Limb (tissue), 2 donors: Measurements from ENCODE around the gene PAQR5.
"Not testable (repeated sequence)": the region's sequence is repeated elsewhere in the genome, so short reads cannot be mapped to it uniquely, and the experiment has no call there.

Experiments used
- DNase-seq, 2 donors: peaks; one replicate each; pipeline ENCODE4 v3.0.0-alpha.2; 2016; ENCODE audit errors: extremely low spot score in 2 of 2

Gene PAQR5

GRCh38 chr15:69351333-69351732 lies 52.6 kb downstream of the PAQR5 start:
- no peak for DNase-seq

DNA sequence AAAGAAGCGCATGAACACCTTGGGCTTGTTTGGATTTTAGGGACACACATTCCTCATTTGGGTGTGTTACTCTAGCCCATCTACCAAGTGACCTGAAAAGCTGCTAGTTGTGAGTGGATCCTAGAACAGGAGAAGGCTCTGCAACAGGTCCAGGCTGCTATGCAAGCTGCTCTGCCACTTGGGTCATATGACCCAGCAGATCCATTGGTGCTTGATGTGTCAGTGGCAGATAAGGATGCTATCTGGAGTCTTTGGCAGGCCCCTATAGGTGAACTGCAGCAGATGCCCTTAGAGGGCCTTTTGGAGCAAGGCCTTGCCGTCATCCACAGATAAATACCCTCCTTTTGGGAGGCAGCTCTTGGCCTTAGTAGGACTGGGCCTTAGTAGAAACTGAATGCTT lies 53.2 kb downstream of the PAQR5 start:
- DNase-seq: no peak

DNA sequence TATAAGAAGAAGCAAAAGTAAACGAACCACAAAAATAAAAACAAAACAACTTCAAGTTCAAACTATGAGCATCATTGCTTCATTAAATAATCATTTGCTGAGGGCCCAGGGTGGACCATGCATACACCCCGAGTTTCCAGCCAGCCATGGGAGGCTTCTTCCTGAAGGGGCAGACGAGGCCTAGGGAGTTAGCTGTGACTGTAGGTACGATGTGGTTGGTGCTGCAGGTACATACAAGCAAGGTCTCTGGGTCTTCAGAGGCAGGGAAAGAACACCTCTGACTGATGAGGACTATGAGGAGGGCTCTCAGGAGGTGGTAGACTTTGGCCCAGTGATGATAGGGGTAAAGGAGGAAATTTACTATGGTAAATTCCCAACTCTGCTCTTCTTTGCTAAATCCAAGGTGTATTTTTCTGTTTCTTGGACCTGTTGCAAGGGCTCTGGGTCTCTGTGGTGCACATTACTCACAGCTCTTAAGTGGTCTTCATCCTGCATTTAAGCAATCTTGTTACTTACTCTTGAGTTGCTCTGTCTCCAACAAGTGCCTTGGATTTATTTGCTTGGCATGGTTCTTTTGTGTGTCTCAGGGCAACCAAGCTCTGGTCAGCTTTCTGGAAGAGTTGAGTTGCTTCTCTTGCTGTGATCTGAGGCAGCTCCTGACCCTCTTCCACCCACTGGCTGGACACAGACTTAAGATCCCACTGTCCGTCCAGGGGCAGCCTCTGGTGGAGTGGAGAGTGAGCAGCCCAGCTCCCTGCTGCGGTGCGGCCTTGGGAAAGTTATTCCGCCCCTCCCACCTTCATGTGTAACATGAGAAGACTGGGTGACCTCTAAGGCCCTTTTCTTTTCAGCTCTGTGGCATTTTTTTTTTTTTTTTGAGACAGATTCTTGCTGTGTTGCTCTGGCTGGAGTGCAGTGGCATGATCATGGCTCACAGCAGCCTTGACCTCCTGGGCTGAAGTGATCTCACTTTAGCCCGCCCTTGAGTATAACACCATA lies 59.4 kb downstream of the PAQR5 start:
- DNase-seq: no peak

DNA sequence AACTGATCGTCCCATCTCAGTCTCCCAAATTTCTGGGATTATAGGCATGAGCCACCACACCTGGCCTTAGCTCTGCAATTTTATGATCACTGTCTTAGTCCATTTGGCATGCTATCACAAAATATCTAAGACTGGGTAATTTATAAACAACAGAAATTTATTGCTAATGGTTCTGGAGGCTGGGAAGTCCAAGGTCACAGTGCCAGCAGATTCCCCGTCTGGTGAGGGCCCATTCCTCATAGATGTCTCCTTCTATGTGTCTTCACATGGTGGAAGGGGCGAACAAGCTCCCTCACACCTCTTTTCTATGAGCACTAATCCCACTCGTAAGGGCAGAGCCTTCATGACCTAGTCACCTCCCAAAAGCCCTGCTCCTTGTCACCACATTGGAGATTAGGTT lies 60.1 kb downstream of the PAQR5 start:
- DNase-seq: no peak

- no peak for DNase-seq
Measured at GRCh38 chr15:69359722-69360121, 61.0 kb downstream of the PAQR5 start.

DNA sequence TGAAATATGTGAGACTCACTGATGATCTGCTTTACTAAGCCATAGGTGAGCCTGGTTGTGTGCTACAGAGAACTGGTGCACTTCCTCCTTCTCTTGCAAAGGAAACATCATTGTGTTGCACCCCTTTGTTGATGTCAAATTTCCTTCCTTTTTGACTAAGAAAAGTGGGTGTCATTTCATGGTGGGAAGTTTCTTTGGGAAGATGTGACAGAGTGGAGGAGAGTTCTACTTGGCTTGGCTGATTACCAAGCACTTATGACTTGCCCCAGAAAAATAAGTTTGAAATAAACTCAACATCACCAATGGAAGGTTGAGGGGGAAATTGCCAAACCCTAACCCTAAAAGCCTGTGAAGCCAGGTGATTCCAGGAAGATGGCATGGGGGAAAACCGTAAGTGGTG lies 61.9 kb downstream of the PAQR5 start:
- no peak for DNase-seq

GRCh38 chr15:69367236-69367635 lies 68.5 kb downstream of the PAQR5 start:
- no peak for DNase-seq

GRCh38 chr15:69369631-69370030 lies 70.9 kb downstream of the PAQR5 start:
- no peak for DNase-seq

GRCh38 chr15:69373406-69373805 lies 74.7 kb downstream of the PAQR5 start:
- no peak for DNase-seq

DNA sequence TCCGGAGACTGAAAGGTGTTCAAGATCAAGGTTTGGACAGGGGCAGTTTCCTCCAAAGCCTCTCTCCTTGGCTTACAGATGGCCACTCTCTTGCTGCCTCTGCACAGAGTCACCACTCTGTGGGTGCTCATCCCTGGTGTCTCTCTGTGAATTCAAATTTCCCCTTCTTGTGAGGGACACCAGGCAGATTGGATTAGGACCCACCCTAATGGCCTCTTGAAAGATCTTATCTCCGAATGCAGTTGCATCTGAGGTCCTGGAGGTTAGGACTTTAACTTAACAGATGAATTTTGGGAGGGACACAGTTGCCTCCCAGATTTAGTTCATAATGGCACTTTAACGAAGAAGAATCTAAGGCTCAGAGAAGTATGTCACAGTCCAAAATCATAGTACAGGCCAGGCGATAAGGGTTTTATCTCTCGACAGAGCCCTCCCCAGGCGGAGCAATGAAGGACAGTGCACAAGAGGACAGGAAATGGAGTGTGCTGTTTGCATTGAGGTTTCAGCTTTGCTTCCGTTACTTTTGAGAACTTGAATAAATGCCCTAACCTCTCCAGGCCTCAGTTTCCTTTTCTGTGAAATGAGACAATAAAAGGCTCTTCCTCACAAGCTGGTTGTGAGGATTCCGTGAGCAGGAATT lies 76.6 kb downstream of the PAQR5 start:
- no peak for DNase-seq

GRCh38 chr15:69377216-69377970 lies 78.7 kb downstream of the PAQR5 start:
- no peak for DNase-seq

GRCh38 chr15:69380100-69380725 lies 81.5 kb downstream of the PAQR5 start:
- DNase-seq: no peak

DNA sequence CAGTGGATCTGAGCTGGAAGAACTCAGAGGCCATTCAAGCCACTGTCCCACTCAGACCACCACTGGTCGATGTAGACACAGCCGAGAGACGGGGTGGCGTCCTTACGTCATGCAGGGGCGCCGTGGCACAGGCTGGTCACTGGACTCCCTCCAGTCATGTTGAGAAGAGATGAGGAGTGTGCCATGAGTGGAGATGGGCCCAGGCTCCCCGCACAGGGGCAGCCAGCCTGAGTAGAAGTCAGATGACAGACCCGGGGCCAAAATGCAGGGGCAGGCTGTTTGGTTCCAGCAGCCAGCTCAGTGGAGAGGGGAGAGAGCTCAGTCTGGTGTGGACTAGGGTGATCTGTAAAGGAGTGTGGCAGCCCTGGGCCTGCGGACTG lies 82.0 kb downstream of the PAQR5 start:
- DNase-seq: no peak

DNA sequence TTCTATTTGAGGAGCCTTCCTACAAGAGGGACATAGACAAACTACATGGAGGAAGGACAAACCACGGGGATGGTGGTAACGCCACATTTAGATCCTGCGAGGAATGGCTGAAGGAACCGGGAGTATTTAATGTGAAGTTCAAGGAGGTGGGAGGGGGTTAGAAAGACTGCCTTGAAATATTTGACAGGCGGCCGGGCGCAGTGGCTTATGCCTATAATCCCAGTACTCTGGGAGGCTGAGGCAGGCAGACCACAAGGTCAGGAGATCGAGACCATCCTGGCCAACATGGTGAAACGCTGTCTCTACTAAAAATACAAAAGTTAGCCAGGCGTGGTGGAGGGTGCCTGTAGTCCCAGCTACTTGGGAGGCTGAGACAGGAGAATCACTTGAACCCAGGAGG lies 83.5 kb downstream of the PAQR5 start:
- not testable (repeated sequence) for DNase-seq

GRCh38 chr15:69384066-69384465 lies 85.4 kb downstream of the PAQR5 start:
- not testable (repeated sequence) for DNase-seq

GRCh38 chr15:69384626-69385598 lies 86.2 kb downstream of the PAQR5 start:
- DNase-seq: no peak

GRCh38 chr15:69385831-69386230 lies 87.1 kb downstream of the PAQR5 start:
- no peak for DNase-seq

GRCh38 chr15:69386284-69386683 lies 87.6 kb downstream of the PAQR5 start:
- no peak for DNase-seq

GRCh38 chr15:69388260-69388705 lies 89.6 kb downstream of the PAQR5 start:
- DNase-seq: no peak

DNA sequence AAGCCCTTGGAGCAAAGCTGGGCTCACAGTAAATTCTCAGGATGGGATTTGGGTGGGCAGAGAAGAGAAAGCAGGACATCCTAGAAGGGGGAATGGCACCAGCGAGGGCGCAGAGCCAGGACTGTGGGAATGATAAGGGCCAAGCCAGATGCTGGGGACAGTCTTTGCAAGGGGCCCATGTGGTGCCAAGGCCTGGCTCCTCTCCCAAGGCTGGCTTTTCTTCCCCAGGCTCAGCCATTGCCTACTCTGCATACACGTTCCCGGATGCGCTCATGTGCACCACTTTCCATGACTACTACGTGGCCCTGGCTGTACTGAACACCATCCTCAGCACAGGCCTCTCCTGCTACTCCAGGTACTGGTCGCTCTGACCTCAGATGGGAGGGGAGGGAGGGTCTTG lies 90.7 kb downstream of the PAQR5 start:
- DNase-seq: no peak
